ENCODE results near the gene PSMC3IP.
"Not testable (repeated sequence)": the region's sequence is repeated elsewhere in the genome, so short reads cannot be mapped to it uniquely, and the experiment has no call there.

Gene PSMC3IP, protein sequence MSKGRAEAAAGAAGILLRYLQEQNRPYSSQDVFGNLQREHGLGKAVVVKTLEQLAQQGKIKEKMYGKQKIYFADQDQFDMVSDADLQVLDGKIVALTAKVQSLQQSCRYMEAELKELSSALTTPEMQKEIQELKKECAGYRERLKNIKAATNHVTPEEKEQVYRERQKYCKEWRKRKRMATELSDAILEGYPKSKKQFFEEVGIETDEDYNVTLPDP

GRCh38 chr17:42577532-42578281, at the start of gene PSMC3IP:
Gene PSMC3IP (minus strand): TSS chr17:42577729. CDS start chr17:42577686, 43 bp downstream.
- peak; percentile 75 to 83 (median 80) for DNase-seq

- DNase-seq = no peak
Measured at GRCh38 chr17:42623732-42624596, 46.4 kb upstream of the PSMC3IP start.

- DNase-seq = no peak
Measured at GRCh38 chr17:42623271-42623670, 45.7 kb upstream of the PSMC3IP start.

DNA sequence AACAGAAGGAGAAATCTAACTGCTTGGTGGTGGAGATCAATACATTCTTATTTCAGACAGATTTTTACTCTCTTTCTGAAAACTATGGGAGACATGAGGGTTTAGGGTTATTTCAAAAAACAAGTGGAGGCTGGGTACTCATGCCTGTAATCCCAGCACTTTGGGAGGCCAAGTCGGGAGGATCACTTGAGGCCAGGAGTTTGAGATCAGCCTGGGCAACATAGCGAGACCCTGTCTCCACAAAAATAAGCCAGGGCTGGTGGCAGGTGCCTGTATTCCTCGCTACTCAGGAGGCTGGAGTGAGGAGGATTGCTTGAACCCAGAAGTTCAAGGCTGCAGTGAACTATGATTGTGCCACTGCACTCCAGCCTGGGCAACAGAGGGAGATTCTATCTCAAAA, 44.5 kb upstream of the PSMC3IP start:
- DNase-seq = not testable (repeated sequence)

GRCh38 chr17:42618442-42619150, 41.1 kb upstream of the PSMC3IP start:
- no peak for DNase-seq

- no peak for DNase-seq
Measured at GRCh38 chr17:42617956-42618431, 40.5 kb upstream of the PSMC3IP start.

GRCh38 chr17:42613699-42614295, 36.3 kb upstream of the PSMC3IP start:
- no peak for DNase-seq

GRCh38 chr17:42612013-42612412, 34.5 kb upstream of the PSMC3IP start:
- DNase-seq = no peak

GRCh38 chr17:42609814-42610801, 32.6 kb upstream of the PSMC3IP start:
- DNase-seq = not testable (repeated sequence)

DNA sequence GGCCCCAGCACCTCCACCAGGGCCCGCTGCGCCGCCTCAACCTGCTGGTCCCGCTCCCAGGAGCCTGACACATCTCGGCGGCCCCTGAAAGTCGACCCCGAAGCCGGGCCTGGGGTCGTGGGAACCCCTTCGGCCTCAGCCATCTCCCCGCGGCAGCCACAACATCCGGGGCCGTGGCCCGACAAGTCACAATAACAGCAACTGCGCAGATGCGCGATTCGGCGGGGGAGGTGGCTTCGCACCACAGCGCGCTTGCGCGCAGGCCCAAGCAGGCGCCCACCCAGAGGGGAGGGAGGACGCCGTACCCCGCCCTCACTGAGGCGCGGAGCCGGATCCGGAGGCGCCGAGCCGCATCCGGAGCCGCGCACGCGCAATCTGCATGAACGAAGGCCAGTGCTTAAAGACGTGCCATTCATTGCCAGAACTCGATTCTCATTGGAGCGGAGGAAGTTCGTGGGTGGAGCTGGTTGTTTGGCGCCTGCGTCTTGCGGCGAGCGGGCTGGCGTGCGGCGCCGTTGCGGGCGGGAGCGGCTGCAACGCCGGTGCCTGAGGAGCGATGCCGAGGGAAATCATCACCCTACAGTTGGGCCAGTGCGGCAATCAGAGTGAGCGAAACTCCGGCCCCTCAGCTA, 31.8 kb upstream of the PSMC3IP start, which contains the start of the genes RETREG3 and TUBG1:
Gene RETREG3, minus strand, starts transcription at position 193 of the 632 bp plus-strand sequence. Its CDS starts 50 bp downstream, at position 143.
Gene TUBG1, plus strand, starts transcription at position 502 of the 632 bp plus-strand sequence. Its CDS starts 55 bp downstream, at position 557.
- peak; percentile 96 to 99 (median 98) for DNase-seq

GRCh38 chr17:42608305-42609181, 31.0 kb upstream of the PSMC3IP start:
- peak in 1 of 4 experiments; percentile 29 for DNase-seq

GRCh38 chr17:42607769-42608168, 30.2 kb upstream of the PSMC3IP start:
- no peak for DNase-seq

- DNase-seq = no peak
Measured at GRCh38 chr17:42603318-42603717, 25.8 kb upstream of the PSMC3IP start.

DNA sequence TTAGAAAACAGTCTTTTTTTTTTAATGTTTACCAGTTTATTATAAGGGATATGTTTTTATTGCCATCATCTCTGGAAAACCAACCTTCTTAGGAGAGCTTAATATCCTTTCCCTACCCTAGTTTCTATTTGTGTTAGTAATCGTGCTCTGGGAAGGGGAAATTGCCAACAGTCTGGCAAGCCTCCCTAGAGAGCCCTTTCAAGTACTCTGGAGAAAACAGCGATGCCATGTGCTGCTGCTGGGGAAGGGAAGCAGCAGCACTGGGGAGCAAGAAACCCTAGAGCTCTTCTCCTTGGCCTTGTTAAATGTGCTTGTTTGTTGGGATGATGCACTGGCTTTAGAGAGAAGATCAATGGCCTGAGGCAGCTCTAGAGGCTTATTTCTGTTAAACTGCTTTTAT, 21.4 kb upstream of the PSMC3IP start:
- DNase-seq = no peak

GRCh38 chr17:42596386-42596785, 18.9 kb upstream of the PSMC3IP start:
- no peak for DNase-seq

- DNase-seq = no peak
Measured at GRCh38 chr17:42591411-42591810, 13.9 kb upstream of the PSMC3IP start.

GRCh38 chr17:42590886-42591285, 13.4 kb upstream of the PSMC3IP start:
- no peak for DNase-seq

DNA sequence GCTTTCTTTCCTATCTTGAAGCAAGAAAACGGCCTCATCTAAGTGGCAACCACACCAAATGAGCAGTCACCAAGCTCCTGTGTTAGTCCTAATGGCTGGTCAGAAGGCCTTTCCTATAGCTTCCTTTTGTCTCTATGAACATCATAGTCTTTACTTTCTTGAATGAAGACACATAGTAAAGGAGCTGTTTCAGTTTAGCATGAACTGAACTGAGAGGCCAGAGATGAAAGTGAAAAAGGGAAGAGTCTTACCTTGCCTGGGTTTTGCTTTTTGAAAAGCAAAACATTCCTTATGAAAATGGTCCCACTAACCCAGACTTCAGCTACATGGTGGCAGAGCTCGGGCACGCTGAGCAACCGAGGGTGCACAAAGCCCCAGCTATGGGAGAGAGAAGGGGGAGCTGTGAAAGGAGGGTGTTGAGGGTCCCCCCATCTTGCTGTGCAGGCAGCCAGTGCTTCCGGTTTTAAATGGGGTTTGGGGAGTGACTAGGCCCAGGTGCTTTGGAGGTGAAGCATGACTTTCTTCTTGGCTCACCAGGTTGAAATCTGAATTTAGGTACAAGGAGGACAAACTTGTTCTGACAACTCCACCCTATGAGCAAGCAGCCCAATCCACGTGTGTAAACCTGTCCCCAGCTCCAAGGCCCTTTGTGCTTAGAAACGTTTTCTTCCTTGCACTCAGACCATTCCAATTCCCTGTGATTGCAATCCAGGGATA, 9.1 kb upstream of the PSMC3IP start:
- DNase-seq = no peak

All from activated naive CD4-positive, alpha-beta T cell (primary cell).